ENCODE measurements around the gene PRKCA. TPM values are rescaled to one million over a fixed set of nuclear protein-coding genes. Genes with fewer than 3 reads are reported as not detected.

The PRKCA gene
- total RNA-seq, 1 experiment from 2014 or later = 29.6 TPM

GRCh38 chr17:66387392-66387981 is 85.1 kb downstream of the PRKCA start:
- CTCF ChIA-PET = no interaction called here
- Histone ChIP-seq H3K27me3 (replicated peaks; ENCODE audit: control insufficient read depth, insufficient read depth, low read length) (no peaks in the 10 kb centered on the region), H3K4me3 (ENCODE audit: low read depth, low read length) (no peak overlapping the region), H3K4me1 (peaks cover 22% of the 10 kb centered on the region), H3K36me3 (ENCODE audit: control insufficient read depth, insufficient read depth, low read length) (no peaks in the 10 kb centered on the region; the same call in 1 of the 2 replicates), H3K9me3 (no peaks in the 10 kb centered on the region)
- peak overlapping the region; percentile 76 for H3K27ac Mint-ChIP-seq (ENCODE audit: unreplicated experiment)
- POLR2A ChIA-PET = no interaction called here
- intact Hi-C loops (cut with micrococcal nuclease; ENCODE audit: unreplicated experiment) = loop anchor here (1.0 kb wide), 1 partner anchor 28 kb away; no protein-coding TSS in a partner anchor
- peaks cover 7% of the 10 kb centered on the region for H3K9me3 Mint-ChIP-seq (ENCODE audit: unreplicated experiment)
- H3K4me1 Mint-ChIP-seq (ENCODE audit: low read depth, unreplicated experiment) = peaks cover 11% of the 10 kb centered on the region
- peaks cover 15% of the 10 kb centered on the region for H3K36me3 Mint-ChIP-seq (ENCODE audit: insufficient read depth, unreplicated experiment)
- BruUV-seq (replicated peaks) = TSS peak; percentile 25
- TF ChIP-seq CTCF (IDR thresholded peaks at IDR 0.05; ENCODE audit: insufficient read depth in 1 of 2, low read depth in 1 of 2, low read length in 1 of 2, severe bottlenecking in 1 of 2, unreplicated experiment in 1 of 2) = no peak
- no peak for DNase-seq
- H3K4me3 Mint-ChIP-seq (ENCODE audit: unreplicated experiment) = no peak overlapping the region
- H3K27me3 Mint-ChIP-seq (ENCODE audit: insufficient read depth, unreplicated experiment) = no peaks in the 10 kb centered on the region

- no peak overlapping the region for H3K4me3 Mint-ChIP-seq (ENCODE audit: unreplicated experiment)
- H3K36me3 Mint-ChIP-seq (ENCODE audit: insufficient read depth, unreplicated experiment) = no peaks in the 10 kb centered on the region
- no TSS peak for BruUV-seq (replicated peaks)
- H3K4me1 ChIP-seq = no peaks in the 10 kb centered on the region; the same call in 1 of the 2 replicates
- H3K27me3 ChIP-seq (replicated peaks; ENCODE audit: control insufficient read depth, insufficient read depth, low read length) = no peaks in the 10 kb centered on the region
- no peaks in the 10 kb centered on the region for H3K4me1 Mint-ChIP-seq (ENCODE audit: low read depth, unreplicated experiment)
- no peak overlapping the region for H3K27ac Mint-ChIP-seq (ENCODE audit: unreplicated experiment)
- POLR2A ChIA-PET = no interaction called here
- H3K36me3 ChIP-seq (ENCODE audit: control insufficient read depth, insufficient read depth, low read length) = no peaks in the 10 kb centered on the region; the same call in 1 of the 2 replicates
- H3K27me3 Mint-ChIP-seq (ENCODE audit: insufficient read depth, unreplicated experiment) = no peaks in the 10 kb centered on the region
- DNase-seq = no peak
- CTCF ChIA-PET = interaction anchor here (0.8 kb wide), 1 partner anchor 33 kb away, joined by 6 read pairs; no protein-coding TSS in a partner anchor
- no peaks in the 10 kb centered on the region for H3K9me3 Mint-ChIP-seq (ENCODE audit: unreplicated experiment)
- intact Hi-C loops (cut with micrococcal nuclease; ENCODE audit: unreplicated experiment) = no loop called here
- H3K9me3 ChIP-seq = no peaks in the 10 kb centered on the region
- no peak for TF ChIP-seq CTCF (IDR thresholded peaks at IDR 0.05; ENCODE audit: insufficient read depth in 1 of 2, low read depth in 1 of 2, low read length in 1 of 2, severe bottlenecking in 1 of 2, unreplicated experiment in 1 of 2)
- no peak overlapping the region for H3K4me3 ChIP-seq (ENCODE audit: low read depth, low read length)
These were observed 90.5 kb downstream of the PRKCA start for GRCh38 chr17:66392783-66393437.

- H3K4me3 Mint-ChIP-seq (ENCODE audit: unreplicated experiment) = no peak overlapping the region
- no peaks in the 10 kb centered on the region for H3K36me3 ChIP-seq (ENCODE audit: control insufficient read depth, insufficient read depth, low read length)
- intact Hi-C loops (cut with micrococcal nuclease; ENCODE audit: unreplicated experiment) = no loop called here
- H3K27me3 ChIP-seq (replicated peaks; ENCODE audit: control insufficient read depth, insufficient read depth, low read length) = no peaks in the 10 kb centered on the region
- no peaks in the 10 kb centered on the region for H3K36me3 Mint-ChIP-seq (ENCODE audit: insufficient read depth, unreplicated experiment)
- POLR2A ChIA-PET = no interaction called here
- no peak for TF ChIP-seq CTCF (IDR thresholded peaks at IDR 0.05; ENCODE audit: insufficient read depth in 1 of 2, low read depth in 1 of 2, low read length in 1 of 2, severe bottlenecking in 1 of 2, unreplicated experiment in 1 of 2)
- H3K4me3 ChIP-seq (ENCODE audit: low read depth, low read length) = no peak overlapping the region
- H3K9me3 Mint-ChIP-seq (ENCODE audit: unreplicated experiment) = peaks cover 10% of the 10 kb centered on the region
- no peaks in the 10 kb centered on the region for H3K27me3 Mint-ChIP-seq (ENCODE audit: insufficient read depth, unreplicated experiment)
- no peaks in the 10 kb centered on the region; the same call in 1 of the 2 replicates for H3K4me1 ChIP-seq
- BruUV-seq (replicated peaks) = no TSS peak
- no peak for DNase-seq
- no peaks in the 10 kb centered on the region; the same call in 1 of the 2 replicates for H3K9me3 ChIP-seq
- H3K27ac Mint-ChIP-seq (ENCODE audit: unreplicated experiment) = no peak overlapping the region
- CTCF ChIA-PET = no interaction called here
- H3K4me1 Mint-ChIP-seq (ENCODE audit: low read depth, unreplicated experiment) = no peaks in the 10 kb centered on the region
These were observed 93.5 kb downstream of the PRKCA start for GRCh38 chr17:66395961-66396360.

Measured in Caco-2 (cell line).